IPS-NIHi11 (cell line): ENCODE data around the gene MAP2K7.
"Not testable (repeated sequence)": the region's sequence is repeated elsewhere in the genome, so short reads cannot be mapped to it uniquely, and the experiment has no call there.

Experiments
- DNase-seq: peaks from one replicate; pipeline ENCODE4 v3.0.0; 2012; ENCODE audit warnings: mixed read lengths, low spot score

The MAP2K7 gene

GRCh38 chr19:7883796-7884570 lies 19.7 kb upstream of the MAP2K7 start:
- DNase-seq: no peak

GRCh38 chr19:7885818-7886217 lies 17.9 kb upstream of the MAP2K7 start:
- DNase-seq: no peak

GRCh38 chr19:7887408-7888144 lies 16.1 kb upstream of the MAP2K7 start:
- DNase-seq: no peak

- peak; percentile 93 for DNase-seq
These were observed 15.4 kb upstream of the MAP2K7 start, which contains the start of gene LRRC8E for GRCh38 chr19:7888145-7888825. LRRC8E (plus strand) TSS chr19:7888510; CDS start chr19:7895604, 7,094 bp downstream.

GRCh38 chr19:7888826-7889217 lies 14.9 kb upstream of the MAP2K7 start:
- no peak for DNase-seq

GRCh38 chr19:7893362-7894101 lies 10.1 kb upstream of the MAP2K7 start:
- DNase-seq: not testable (repeated sequence)

DNA sequence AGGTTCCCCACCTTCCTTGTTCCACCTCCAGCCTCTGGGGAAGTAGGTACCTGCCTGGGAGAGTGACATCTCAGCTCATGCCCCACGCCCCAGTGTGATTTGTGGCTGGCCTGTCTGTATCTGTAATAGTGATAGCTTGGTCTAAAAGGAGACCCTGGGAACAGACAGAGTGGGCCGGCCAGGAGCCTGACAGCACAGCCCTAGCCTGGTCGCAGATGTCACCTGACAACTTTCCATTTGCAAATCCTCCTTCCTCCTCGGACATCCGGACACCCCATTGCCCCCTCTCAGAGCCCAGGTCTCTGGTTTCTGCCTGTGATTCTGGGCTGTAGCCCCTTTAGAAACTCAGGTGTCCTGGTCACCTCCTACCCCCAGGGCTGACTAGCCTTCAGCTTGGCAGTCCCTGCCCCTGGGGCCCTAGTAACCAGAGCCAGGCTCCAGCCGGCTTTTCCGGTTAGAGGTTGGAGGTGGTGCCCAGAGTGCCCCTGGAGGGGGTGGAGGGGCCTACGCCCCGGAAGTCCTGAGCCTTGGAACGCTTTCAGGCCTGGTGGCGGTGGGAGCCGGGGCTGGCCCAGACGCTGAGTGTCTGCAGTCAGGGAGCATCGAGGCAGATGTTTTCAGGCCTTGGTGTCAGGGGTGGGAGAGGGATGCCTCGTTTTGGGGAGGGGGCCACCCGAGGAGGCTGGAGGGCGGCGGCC lies 8.9 kb upstream of the MAP2K7 start:
- DNase-seq: peak; percentile 47

DNA sequence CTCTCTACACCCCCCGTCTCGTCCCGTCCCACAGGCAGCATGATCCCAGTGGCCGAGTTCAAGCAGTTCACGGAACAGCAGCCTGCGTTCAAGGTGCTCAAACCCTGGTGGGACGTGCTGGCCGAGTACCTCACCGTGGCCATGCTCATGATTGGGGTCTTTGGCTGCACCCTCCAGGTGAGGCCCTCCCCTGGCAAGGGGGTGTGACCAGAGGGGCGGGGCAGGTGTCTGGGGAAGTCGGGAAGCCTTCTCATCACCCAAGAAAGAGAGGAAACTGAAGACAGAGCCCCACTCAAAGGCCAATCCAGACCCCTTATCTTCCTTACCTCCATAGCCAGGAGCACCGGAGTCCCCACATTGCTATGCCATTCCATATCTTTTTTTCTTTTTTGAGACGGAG lies 8.1 kb upstream of the MAP2K7 start:
- no peak for DNase-seq

DNA sequence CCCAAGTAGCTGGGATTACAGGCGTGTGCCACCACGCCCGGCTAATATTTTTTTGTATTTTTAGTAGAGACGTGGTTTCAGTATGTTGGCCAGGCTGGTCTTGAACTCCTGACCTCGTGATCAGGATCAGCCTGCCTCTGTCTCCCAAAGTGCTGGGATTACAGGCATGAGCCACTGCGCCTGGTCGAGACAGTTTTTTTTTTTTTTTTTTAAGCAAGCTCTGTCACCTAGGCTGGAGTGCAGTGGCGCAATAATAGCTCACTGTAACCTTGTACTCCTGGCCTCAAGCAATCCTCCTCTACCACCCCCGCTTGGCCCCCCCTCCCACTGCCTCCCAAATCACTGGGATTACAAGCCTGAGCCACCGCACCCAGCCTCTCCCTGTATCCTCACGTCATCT lies 6.4 kb upstream of the MAP2K7 start:
- no peak for DNase-seq

- DNase-seq: no peak
These were observed 4.7 kb upstream of the MAP2K7 start for GRCh38 chr19:7898967-7899366.

DNA sequence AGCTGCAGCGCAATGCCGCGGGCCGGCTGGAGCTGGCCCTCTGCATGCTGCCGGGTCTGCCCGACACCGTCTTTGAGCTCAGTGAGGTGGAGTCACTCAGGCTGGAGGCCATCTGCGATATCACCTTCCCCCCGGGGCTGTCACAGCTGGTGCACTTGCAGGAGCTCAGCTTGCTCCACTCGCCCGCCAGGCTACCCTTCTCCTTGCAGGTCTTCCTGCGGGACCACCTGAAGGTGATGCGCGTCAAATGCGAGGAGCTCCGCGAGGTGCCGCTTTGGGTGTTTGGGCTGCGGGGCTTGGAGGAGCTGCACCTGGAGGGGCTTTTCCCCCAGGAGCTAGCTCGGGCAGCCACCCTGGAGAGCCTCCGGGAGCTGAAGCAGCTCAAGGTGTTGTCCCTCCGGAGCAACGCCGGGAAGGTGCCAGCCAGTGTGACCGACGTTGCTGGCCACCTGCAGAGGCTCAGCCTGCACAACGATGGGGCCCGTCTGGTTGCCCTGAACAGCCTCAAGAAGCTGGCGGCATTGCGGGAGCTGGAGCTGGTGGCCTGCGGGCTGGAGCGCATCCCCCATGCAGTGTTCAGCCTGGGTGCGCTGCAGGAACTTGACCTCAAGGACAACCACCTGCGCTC lies 3.8 kb upstream of the MAP2K7 start:
- no peak for DNase-seq

DNA sequence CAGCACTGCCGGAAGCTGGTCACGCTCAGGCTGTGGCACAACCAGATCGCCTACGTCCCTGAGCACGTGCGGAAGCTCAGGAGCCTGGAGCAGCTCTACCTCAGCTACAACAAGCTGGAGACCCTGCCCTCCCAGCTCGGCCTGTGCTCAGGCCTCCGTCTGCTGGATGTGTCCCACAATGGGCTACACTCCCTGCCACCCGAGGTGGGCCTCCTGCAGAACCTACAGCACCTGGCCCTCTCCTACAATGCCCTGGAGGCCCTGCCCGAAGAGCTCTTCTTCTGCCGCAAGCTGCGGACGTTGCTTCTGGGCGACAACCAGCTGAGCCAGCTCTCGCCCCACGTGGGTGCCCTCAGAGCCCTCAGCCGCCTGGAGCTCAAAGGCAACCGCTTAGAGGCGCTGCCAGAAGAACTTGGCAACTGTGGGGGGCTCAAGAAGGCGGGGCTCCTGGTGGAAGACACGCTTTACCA lies 3.2 kb upstream of the MAP2K7 start:
- DNase-seq: no peak

DNA sequence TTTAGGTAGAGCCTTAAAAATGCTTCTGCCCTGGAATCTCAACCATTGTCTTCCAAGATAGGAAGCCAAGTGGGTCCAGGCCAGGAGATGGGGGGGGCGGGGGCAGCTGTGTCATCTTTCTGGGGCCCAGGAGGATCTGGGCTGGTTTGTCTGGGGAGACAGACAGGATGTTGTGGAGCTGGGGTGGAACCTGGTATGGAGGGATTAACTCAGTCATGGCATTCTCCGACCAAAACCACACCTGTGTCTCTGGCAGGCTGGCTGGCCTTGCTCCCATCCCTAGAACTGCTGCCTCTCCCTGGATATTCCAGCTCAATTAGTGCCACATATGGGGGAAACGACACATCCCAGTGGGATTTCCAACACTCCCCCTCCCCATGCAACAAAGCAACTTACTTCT lies 2.7 kb upstream of the MAP2K7 start:
- no peak for DNase-seq

DNA sequence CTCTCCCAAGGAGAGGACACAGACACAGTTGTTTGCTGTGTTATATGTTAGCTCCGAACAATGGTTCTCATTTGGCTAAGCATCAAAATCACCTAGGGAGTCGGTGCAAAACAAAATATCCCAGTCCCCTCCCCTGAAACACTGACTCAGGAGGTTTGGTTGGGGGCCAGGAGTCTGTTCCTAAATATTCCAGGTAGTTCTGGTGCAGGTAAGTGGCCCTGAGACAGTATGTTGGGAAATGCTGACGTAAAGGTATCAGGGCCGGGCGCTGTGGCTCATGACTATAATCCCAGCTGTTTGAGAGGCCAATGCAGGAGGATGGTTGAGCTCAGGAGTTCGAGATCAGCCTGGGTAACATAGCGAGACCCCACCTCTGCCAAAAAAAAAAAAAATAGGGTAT lies 2.3 kb upstream of the MAP2K7 start:
- no peak for DNase-seq

DNA sequence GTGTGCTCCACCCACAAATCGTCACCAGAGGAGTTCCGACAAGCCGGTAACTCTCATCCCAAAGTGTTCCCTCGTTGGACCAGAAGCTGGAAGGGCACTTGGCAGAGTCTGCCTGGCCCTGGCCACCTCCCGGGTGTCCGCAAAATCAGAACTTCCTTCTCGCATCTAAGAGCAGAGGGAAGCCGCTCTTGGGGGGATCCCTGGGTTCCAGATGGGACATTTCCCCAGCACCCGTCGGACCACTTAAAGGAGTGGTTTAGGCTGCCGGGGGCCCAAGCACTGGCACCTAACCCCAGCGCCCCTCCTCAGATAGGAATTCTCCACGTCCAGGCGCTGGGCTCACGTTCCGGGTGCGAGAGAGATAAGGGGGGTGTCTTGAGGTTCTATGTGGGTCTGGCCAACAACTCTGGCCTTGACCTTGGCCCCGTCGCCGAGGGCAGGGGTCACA lies 857 bp upstream of the MAP2K7 start:
- no peak for DNase-seq

DNA sequence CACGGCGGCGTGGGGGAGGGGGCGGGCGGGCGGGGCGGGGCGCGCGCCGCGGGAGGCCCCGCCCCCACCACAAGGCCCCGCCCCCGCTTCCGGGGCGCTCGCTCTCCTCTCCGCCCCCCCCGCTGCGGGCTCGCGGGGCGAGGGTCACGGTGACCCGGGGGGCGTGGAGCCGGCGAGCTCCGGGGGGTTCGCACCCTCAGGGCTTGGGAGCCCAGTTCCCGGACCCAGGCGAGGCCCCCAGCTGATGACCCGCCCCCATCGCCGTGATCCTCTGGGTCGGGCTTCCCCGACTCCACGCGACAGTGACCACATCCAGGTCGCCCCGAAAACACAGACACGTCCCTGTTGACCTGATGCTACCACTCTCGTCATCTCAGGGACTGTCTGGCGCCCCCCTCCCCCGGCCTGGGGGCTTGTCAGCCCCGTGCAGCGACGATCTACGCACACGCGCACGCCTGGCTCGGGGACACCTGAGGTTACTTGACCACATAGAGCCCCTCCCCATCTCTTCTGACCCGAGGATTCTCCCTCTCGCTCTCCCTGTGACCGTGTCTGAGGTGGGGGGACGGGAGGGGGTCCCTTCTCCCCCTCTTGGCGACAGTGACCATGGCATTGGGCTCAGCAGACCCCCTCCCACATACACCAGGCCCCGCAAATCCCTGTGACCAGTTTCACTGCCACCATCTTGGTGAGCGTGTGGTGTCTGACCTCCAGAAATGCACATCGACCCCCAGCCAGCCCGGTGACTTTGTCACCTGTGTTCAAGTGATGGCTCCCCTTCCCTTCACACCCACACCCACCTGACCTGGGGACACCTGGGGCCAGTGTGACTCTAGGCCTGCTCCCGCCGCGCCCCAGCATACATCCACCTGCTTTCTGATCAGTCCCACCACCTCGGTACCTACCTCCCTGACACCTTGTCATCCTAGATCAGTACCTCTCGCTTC lies 670 bp downstream of the MAP2K7 start:
- peak; percentile 74 for DNase-seq

DNA sequence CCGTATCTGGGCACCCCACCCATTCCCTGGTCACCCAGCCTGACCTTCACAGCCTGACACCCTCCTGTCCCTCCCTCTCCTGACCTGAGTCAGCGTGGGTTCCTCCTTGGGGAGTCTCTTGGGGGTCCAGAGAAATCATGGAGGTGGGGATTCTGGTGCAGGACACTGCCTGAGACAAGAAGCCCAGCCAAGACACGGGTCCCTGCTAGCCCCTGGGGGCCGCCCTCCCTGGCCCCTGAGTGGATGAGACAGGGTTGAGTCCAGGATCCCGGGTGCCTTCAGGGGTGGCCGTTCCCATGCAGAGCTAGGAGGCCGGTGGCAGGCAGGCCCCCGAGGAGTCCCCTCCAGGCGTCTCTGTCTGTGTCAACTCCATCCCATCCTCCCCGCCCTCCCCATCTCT lies 1.6 kb downstream of the MAP2K7 start:
- DNase-seq: no peak

- no peak for DNase-seq
These were observed 2.2 kb downstream of the MAP2K7 start for GRCh38 chr19:7905859-7906258.

GRCh38 chr19:7907122-7907521 lies 3.4 kb downstream of the MAP2K7 start:
- DNase-seq: no peak

DNA sequence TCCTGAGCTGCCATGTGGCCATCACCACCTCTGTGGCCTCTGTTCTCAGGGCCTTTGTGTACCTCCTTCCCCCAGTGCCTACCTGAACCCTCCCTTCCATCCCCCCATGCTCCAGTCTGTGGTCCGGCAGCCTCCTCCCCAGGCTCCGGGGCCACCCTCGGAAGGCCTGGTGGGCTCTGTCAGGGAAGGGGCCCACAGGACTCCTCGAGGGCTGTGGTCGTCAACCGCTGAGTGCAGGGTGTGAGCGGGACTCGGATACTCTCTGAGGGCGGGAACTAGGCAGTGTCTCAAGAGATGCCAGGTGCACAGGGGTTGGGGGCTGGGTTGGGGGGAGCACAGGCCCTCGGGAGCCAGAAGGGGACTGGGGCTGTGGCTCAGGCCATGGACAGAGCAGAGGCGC lies 3.9 kb downstream of the MAP2K7 start:
- DNase-seq: no peak
